ACHN (cell line): ENCODE data around the gene KCTD5.
"Not testable (repeated sequence)": the region's sequence is repeated elsewhere in the genome, so short reads cannot be mapped to it uniquely, and the experiment has no call there.

Experiments used
- DNase-seq: peaks from one replicate; pipeline ENCODE4 v3.0.0-alpha.2; 2015
- in situ Hi-C: cut with HindIII; loops from 2 replicates; pipeline ENCODE4 v1.10.0; 2017; ENCODE audit warnings: low sequenced_read_pairs, low pct_ligation_motif_present, low pct_unique_long_range_greater_than_20kb

KCTD5 gene

DNA sequence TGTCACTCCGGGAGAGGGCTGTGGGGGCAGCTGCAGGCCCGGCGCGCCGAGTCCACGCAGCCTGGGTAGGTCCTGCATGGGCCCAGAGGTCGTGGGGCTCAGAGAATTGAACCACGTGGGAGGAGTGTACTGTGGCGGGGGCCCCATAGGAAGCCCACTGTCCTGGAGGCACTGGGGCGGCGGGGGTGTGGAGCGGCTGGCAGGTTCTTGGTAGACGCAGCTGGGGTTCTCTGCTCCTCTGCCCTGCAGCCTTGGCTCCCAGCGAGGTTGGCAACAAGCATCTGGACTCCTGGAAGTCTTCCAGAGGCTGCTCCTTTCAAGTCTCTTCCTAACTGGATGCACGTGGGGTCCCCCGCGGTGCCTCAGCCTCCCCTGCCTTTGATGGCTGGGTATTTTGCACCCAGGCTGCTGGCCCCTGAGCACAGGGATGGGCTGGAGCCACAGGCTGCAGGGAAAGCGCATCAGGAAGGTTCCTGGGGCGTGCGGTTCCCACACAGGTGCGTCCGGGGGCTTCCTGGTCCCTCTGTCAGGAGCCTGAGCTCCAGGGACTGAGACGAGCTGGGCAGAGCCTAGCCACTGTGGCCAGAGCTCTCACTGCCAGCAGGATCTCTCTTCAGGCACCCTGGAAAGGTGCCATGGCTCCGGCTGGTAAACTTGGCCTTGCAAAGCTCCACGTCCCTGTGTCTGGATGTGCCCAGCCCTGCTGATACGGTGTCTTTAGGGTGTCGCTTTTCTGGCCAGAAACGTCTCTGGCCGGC lies 9.3 kb downstream of the KCTD5 start:
- in situ Hi-C loops = no loop called here
- DNase-seq = no peak

DNA sequence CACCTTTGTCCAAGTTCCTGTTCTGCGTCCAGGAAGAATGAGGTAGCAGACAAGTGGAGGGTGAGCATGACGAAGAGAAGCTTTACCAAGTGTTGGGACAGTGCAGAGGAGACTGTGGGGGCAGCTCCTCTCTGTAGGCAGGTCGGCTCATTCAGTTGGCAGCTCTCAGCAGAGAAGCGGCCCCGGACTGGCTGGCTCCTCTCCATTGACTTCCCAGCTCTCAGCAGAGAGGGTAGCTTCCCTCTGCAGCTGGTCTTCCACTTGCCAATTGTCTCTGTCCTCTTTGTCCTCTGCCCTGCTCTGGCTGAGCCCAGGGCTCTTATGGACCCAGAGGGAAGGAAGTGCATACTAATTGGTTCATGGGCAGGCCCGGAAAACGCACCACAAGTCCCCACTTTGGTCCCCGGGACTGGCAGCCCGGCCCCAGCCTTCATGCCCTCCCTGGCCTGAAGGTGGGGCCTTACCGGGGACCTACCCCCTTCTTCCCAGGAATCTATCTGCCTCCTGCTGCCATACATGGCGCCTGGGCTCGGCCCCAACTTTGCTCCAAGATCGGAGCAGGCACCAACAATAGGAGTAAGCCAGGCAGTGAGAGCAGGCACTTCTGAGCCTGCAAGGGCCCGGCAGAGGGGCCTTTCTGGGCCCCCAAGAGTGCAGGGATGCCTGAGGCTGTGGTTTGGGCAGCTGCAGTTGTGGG lies 10.1 kb downstream of the KCTD5 start:
- no peak for DNase-seq
- in situ Hi-C loops = no loop called here

DNA sequence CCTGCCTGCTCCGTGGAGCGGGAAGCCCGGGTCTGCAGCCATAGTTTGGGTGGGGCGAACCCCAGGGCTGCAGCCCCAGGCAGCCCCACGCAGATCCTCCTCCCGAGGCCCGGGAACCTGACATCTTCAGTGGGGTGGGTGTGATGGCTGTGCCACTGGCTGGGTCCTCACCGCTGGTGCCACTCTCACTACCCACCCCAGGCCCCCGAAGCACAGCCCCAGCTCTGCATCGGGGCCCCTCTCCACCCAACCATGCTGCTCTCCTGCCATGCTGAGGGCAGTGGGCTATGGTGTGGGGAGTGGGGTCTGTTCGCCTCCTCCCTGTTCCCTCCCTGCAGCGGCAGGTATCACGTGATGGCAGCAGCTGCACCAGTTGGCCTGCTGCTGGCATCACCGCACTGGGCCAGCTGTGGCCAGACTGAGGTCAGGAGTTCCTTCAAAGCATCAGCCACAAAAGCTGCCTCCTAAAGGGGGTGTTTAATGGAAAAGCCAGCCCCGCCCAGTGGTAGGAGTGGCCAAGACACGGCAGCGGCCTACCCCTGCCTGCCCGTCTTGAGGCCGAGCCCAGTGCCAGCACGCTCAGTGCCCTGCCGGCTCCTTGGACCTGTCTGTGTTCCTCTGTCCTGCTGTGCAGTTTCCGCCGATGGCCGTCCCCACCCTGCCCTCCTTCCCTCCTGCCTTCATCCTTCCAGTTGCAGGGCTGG lies 10.8 kb downstream of the KCTD5 start:
- no peak for DNase-seq
- in situ Hi-C loops = no loop called here

DNA sequence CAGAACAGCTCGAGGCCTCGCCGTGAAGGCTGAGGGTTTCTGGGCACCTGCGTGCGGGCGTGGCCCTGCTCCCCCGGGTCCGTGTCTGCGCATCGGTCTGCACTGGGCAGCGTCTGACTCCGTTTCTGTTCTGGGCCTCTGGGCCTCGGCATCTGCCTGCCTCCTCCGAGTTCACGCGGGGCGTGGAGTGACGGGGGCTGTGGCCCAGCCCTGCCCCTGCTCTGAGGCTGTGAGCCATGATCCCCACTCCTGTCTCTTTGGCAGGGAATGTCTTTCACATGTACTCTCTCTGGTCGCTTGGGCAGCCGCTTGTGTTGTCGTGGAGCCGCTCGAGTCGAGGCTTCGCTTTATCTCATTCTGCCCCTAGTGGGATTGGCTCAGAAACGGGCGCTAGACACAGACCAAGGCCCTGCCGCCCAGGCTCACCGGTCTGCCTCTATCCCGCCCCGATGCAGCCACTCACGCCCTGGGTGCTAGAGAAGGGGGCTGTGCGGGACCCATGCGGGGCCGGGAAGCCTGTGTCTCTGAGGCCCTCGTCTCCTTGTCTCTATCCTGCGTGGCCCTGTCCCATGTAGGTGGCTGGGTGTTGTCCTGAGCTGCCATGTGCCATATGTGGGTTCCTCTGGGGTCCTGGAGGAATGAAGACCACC lies 14.4 kb downstream of the KCTD5 start:
- in situ Hi-C loops, DNase-seq: not testable (repeated sequence)

DNA sequence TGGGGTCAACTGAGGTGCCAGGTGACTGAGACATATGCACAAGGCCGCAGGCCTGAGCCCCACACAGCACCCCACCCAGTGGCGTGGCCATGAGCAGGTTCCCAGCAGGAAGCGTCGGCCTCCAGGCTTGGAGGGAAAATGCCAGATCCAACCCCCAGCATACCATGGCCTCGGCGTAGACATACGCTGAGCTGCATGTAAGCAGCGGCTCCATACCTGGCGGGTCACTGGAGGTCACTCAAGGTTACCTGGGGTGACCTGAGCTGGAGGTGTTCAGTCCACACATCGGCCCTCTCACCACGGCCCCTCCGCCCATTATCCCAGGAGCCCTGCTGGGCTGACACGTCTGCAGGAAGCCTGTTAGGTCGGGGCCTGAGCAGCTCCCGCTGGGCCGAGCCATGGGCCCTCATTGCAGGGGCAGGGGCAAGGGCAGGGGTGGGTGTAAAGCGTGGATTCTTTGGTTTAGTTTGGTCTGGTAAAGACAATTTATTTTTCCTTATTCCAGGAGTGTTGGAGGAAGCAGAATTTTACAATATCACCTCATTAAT lies 15.2 kb downstream of the KCTD5 start:
- in situ Hi-C loops = no loop called here
- no peak for DNase-seq

DNA sequence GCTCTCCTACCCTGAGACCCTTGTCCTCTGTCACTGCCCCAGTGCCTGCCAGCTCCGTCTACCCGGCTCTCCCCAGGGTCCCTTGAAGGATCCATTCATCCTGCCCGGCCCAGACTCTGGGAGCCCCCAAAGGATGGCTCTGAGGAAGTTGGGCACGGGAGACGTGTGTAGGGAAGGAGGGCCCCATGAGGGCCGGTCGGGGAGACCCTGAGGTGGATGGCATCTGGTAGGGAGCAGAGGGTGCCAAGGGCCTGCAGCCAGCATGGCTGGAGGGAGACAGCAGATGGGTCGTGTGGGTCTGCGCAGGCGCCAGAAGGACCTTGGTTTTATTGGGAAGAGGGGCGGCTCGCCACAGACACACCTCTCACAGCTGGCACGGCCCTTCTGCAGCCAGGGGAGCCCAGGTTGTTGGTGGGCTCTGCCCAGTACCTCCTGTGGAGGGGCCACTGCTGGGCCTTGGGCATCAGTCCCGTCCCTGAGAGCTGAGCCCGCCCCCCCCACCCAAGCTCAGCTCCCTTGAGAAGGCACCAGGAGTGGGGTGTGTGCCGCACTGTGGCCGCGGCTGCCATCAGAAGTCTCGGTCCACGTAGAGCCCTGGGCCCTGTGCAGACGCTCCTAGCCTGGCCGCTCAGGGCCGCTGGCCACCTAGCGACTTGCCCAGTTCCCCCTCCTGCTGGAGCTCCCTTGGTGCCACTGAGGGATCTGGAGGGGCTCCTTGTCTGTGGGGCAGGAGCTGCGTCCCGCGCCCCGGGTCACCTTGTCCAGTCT lies 16.0 kb downstream of the KCTD5 start:
- in situ Hi-C loops = no loop called here

DNA sequence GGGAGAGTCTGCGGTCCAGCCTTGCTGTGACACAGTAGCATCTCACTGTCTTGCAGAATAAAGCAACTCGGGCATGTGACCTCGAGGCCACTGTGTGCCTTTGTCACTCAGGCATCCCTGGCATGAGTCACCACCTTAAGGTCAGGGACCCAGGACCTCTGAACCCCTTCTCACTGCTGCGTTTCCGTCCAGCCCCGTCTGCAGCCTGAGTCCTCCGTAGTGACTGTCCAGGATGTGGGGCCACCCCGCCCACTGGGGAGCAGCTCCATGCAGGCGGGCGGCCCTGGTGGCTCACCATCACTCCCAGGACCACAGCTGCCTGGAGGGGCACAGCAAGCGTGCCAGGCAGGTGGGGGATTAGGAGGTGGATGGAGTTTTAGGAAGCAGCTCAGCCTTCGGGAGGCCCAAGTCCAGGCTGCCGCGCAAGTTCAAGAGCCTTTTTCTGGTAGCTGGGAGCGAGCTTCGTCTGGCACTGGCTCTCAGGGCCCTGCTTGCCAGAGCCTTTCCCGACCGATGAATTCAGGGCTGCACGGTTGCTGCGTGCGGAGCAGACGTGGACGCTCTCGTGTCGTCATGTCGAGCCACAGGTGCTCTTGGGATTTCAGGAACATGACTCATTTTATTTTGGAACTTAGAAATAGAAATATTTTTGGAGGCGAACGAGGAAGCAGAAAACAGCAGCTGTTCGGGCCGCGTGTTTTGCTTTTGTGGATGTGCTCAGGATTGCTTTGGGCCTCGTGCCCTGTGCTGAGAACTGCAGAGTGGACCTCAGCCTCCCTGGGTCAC lies 16.8 kb downstream of the KCTD5 start:
- DNase-seq = no peak
- in situ Hi-C loops = no loop called here

More for the DNA sequence above, 16.0 kb downstream of the KCTD5 start:
- no peak for DNase-seq

DNA sequence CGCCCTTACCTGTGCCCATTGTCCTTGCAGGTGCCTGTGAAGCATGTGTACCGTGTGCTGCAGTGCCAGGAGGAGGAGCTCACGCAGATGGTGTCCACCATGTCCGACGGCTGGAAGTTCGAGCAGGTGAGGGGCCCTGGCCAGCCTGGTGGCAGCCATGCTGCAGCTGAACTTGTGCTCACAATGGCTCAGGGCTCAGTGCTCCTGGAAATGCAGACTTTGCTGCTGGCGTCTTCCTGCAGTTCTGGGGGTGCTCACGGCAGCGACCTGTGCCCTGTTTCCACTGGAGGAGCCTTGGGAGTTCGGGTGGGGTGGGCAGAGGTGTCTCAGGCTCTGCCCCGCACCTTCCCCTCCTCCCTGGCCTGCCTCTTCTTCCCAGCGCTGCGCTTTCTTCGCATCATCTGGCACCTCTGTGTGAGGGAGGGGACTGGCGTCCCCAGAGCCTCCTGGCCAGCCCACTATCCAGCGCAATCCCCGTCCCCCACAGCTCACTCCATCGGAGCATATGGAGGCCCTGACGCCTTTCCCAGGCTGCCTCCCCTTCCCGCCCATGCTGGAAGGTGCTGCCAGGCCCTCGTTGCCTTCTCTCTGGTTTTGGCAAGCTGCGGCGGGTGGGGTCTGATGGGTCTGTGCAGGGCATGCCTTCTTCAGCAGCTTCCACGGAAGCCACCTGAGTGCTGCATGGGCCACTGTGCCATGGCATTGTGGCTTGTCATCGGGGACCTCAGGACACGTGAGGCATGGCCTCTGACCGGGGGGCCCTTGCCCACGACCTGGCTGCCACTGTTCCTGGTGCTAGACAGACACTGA lies 17.7 kb downstream of the KCTD5 start:
- in situ Hi-C loops = no loop called here

DNA sequence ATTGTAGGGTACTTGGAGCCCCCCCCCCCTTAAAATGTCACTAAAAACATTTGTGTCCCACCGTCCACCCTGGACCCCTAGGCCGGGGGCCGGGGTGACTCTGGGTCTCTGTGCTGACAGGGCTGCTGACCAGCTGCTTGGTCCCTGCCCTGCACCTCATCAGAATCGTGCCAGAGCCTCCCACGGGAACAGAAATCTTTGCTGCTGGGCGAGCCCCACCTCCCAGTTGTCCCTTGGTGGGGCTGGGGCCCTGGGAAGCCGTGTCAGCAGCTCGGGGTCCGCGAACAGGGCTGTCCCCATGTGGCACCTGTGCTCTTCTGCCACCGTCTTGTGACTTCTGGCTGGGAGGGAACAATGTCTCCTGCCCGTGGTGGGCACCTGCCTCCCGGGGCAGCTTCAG lies 18.5 kb downstream of the KCTD5 start:
- in situ Hi-C loops = no loop called here
- no peak for DNase-seq

More for the DNA sequence above, 17.7 kb downstream of the KCTD5 start:
- no peak for DNase-seq

DNA sequence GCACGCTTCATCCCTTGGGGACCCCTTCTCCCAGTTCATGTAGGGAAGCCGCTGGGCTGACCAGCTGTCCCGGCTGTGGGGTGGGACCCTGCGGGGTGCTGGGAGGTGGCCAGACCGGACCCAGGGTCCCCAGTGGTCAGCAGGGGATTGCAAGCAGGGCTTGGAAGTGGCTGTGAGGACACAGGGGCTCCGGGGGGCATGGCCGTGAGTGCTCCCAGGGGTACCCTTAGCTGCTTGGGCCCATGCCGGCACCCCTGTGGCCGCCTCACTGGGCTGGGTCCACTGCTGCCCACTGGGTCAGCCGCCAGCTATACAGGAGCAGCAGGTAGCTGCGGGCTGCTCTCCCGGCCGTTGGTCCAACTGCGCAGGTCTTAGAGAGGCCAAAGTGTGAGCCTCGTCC lies 18.9 kb downstream of the KCTD5 start:
- DNase-seq = no peak
- in situ Hi-C loops = no loop called here

DNA sequence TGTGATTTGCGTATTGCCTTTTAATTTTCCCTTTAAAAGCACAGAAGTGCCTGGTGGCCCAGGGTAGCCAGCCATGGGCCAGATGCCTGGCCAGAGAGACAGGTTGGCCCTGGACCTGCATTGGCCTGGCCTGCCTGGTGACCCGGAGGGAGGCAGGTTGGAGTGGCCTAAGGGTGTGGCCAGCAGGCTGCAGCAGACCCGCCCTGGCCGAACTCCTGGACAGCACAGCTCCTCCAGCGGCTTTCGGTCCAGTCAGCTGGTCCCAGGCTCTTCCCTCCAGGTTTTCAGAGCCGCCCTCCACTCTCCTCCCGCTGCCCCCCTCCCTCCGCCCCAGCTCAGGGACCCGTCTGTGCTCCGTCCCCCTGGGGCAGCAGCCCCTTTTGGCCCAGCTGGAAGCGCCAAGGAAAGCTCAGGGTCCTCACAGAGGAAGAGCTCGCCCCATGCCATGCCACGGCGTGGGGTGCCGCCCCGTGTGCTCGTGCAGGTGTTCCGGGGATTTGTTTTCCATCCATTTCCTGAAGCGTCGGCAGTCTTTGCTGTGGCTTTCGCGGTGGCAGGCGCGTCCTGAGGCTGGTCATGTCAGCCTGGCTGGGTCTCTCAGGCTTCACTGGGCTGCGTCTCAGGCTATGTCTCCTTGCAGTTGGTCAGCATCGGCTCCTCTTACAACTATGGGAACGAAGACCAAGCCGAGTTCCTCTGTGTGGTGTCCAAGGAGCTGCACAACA lies 19.6 kb downstream of the KCTD5 start:
- in situ Hi-C loops = no loop called here
- DNase-seq = no peak

DNA sequence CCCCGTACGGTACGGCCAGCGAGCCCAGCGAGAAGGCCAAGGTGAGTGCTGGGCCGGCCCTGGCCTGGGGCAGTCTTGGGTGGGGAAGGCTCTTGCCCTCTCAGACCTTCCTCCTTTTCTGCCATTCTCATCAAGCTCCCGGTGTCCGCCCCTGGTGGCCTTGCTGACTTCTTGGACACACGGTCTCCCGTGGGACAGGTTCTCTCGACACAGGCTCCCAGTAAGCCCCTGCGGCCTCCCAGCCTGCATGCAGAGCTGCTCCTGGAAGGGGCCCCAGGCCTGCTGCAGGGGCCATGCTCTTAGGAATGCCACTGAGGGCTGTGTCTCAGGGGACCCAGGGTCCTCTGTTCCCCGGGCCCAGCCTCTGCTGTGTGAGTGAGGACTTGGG lies 20.1 kb downstream of the KCTD5 start:
- DNase-seq = no peak
- in situ Hi-C loops = no loop called here

DNA sequence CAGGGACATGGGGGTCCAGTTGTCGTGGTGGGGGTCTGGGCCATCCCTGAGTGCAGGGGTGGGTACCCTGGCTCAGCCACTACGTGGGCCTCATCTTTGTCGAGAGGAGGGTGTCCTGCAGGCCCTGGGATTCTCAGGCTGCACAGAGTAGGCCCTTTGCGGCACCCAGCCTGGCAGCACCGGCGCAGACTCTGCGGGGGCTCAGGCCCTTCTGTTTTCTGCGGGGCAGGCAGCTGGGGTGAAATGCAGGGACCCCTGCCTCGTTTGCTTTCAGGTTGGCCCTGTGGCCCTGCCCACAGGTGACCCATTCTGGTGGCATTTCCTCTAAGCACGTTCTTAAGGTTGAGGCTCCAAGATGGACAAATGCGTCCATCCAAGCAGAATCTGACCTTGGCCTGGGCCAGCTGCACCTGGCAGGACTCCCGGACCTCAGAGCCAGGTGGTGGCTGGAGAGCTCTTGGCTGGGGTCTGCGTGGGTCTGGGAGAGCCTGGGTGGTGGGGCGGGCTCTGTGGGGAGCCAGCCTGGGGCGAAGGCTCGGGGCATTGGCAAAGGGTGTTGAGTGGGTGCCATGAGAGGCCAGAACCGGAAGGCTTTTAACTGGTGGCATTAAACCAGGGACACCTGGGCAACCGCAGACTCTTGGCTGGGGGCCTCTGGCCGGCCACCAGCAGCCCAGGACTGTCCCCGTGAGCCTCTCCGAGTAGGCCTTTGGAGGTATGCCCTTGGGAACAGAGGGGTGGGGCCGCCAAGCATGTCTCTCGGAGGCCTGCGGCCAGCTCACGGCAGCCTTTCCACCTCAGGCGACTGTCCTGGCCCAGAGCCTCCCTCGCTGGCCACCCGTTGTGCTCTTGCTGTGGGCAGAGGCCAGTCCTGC lies 20.8 kb downstream of the KCTD5 start:
- no peak for DNase-seq
- in situ Hi-C loops = no loop called here

DNA sequence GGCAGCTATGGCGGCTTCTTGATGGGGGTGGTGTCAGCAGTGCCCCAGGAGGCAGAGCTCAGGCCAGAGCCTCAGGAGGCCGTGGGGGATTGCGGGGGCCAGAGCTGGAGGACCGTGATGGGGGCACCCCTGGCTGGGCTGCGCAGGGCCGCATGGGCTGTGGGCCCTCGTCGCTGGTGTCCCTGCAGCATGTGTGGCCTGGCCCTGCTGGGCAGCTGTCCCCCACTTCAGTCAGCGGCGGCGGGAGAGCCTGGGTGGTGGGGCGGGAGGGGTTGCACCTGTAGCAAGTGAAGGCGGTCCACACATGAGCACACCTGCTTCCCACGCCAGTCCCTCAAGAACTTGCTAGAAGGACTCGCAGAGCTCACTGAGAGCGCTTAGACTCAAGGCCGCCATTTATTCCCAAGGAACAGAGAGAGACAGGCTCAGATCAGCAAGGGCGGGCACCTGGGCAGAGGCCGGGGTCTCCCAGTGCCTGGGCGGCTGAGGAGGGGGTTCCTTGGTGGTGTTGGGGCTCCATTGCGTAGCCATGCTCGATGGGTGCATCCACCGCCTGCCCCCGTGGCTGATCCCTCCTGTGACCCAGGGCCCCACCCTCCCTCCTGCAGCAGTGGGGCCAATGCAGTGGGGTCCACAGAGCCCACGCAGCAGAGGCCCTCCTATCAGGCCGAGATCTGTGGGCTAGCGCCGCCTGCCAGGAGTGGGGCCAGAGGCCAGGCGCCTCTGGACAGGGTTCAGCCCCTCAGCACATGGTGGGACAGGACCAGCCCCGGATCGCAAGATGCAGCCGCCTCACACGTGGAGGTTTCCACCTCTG lies 22.1 kb downstream of the KCTD5 start:
- in situ Hi-C loops = no loop called here

DNA sequence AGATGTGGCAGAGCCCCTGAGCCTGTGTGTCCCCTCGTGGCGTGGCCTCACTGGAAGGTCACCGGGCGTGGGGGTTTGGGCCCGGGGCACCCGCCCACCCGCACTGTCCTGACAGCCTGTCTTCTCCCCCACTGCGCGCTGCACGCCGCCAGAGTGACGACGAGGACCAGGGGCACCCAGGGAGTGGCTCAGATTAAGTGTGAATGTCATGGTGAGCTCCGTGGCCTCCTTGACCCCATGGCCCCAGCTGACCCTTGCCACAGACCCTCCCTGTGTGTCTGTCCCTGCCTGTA lies 22.6 kb downstream of the KCTD5 start:
- in situ Hi-C loops = no loop called here
- no peak for DNase-seq

More for the DNA sequence above, 22.1 kb downstream of the KCTD5 start:
- no peak for DNase-seq
